Liver (tissue), 9 donors: ENCODE results near the gene PRKCSH. TPM values are rescaled to one million over a fixed set of nuclear protein-coding genes. Genes with fewer than 3 reads are reported as not detected.

ENCODE experiments used
- DNase-seq: peaks from one replicate; pipeline ENCODE4 v3.0.0-alpha.2; 2017; ENCODE audit warnings: low spot score
- H3K27ac ChIP-seq, 2 donors: one replicate each; pipeline ENCODE4 v1.7.0; 2013; ENCODE audit warnings: inconsistent platforms in 2 of 2, low read length in 2 of 2, control low read depth in 1 of 2, low read depth in 1 of 2, mild to moderate bottlenecking in 1 of 2
- H3K27me3 ChIP-seq, 4 donors: one replicate each; pipeline versions ENCODE4 v1.6.1 to v1.7.0; 2013; ENCODE audit warnings: low read length in 3 of 4, inconsistent platforms in 1 of 4, mild to moderate bottlenecking in 1 of 4, moderate library complexity in 1 of 4; ENCODE audit not compliant: control insufficient read depth in 4 of 4, insufficient read depth in 4 of 4
- H3K36me3 ChIP-seq, 4 donors: one replicate each; pipeline versions ENCODE4 v1.6.1 to v1.7.0; 2013; ENCODE audit warnings: low read length in 3 of 4, mild to moderate bottlenecking in 3 of 4, low read depth in 1 of 4, moderate library complexity in 1 of 4; ENCODE audit not compliant: control insufficient read depth in 4 of 4, insufficient read depth in 3 of 4
- H3K4me1 ChIP-seq, 4 donors: one replicate each; pipeline versions ENCODE4 v1.6.1 to v1.7.0; 2013; ENCODE audit warnings: low read length in 3 of 4, mild to moderate bottlenecking in 3 of 4, moderate library complexity in 1 of 4; ENCODE audit not compliant: control insufficient read depth in 4 of 4, insufficient read depth in 4 of 4
- H3K4me3 ChIP-seq, 3 donors: one replicate each; pipeline versions ENCODE4 v1.6.1 to v1.7.0; 2013; ENCODE audit warnings: low read length in 3 of 3, control low read depth in 1 of 3, low read depth in 1 of 3, mild to moderate bottlenecking in 1 of 3
- H3K9ac ChIP-seq, 2 donors: one replicate each; pipeline ENCODE4 v1.7.0; 2013; ENCODE audit warnings: low read length in 2 of 2, mild to moderate bottlenecking in 2 of 2, moderate library complexity in 2 of 2, control low read depth in 1 of 2, low read depth in 1 of 2
- H3K9me3 ChIP-seq, 4 donors: one replicate each; pipeline versions ENCODE4 v1.6.1 to v1.7.0; 2013; ENCODE audit warnings: low read length in 3 of 4; ENCODE audit not compliant: control insufficient read depth in 4 of 4
- ATF3 ChIP-seq: IDR thresholded peaks from 2 replicates; pipeline ENCODE4 v1.6.1; 2016; ENCODE audit warnings: antibody characterized with exemption
- CTCF ChIP-seq: fragments of 150-350 bp; IDR thresholded peaks from 2 replicates; pipeline ENCODE4 v1.5.1; 2017; ENCODE audit warnings: improper control_type of control experiment, low read depth, low read length; ENCODE audit not compliant: missing input control
- FOXA1 ChIP-seq: IDR thresholded peaks from 2 replicates; pipeline ENCODE4 v1.6.1; 2016; ENCODE audit warnings: antibody characterized with exemption
- FOXA2 ChIP-seq: IDR thresholded peaks from 2 replicates; pipeline ENCODE4 v1.6.1; 2016; ENCODE audit warnings: antibody characterized with exemption
- GABPA ChIP-seq, 2 donors: IDR thresholded peaks in 1 of 2; conservative IDR thresholded peaks in 1 of 2; 2 replicates each; pipeline ENCODE4 v1.6.1; 2016; ENCODE audit warnings: antibody characterized with exemption in 2 of 2, mild to moderate bottlenecking in 1 of 2, moderate library complexity in 1 of 2
- HNF4A ChIP-seq, 2 donors: conservative IDR thresholded peaks; 2 replicates each; pipeline ENCODE4 v1.6.1; 2016; ENCODE audit warnings: antibody characterized with exemption in 2 of 2, mild to moderate bottlenecking in 2 of 2
- HNF4G ChIP-seq: IDR thresholded peaks from 2 replicates; pipeline ENCODE4 v1.6.1; 2016; ENCODE audit warnings: antibody characterized with exemption
- JUND ChIP-seq, 2 donors: IDR thresholded peaks; 2 replicates each; pipeline ENCODE4 v1.6.1; 2016; ENCODE audit warnings: antibody characterized with exemption in 2 of 2
- MAX ChIP-seq: IDR thresholded peaks from 2 replicates; pipeline ENCODE4 v1.6.1; 2016; ENCODE audit warnings: antibody characterized with exemption
- NR2F2 ChIP-seq: IDR thresholded peaks from 2 replicates; pipeline ENCODE4 v1.6.1; 2016; ENCODE audit warnings: antibody characterized with exemption
- RAD21 ChIP-seq, 2 donors: IDR thresholded peaks; 2 replicates each; pipeline ENCODE4 v1.6.1; 2016; ENCODE audit warnings: antibody characterized with exemption in 2 of 2, mild to moderate bottlenecking in 2 of 2
- REST ChIP-seq: IDR thresholded peaks from 2 replicates; pipeline ENCODE4 v1.6.1; 2016; ENCODE audit warnings: antibody characterized with exemption, mild to moderate bottlenecking
- RXRA ChIP-seq, 2 donors: IDR thresholded peaks; 2 replicates each; pipeline ENCODE4 v1.6.1; 2017 to 2018; ENCODE audit warnings: antibody characterized with exemption in 2 of 2, mild to moderate bottlenecking in 1 of 2
- SP1 ChIP-seq: IDR thresholded peaks from 2 replicates; pipeline ENCODE4 v1.6.1; 2018; ENCODE audit warnings: antibody characterized with exemption, mild to moderate bottlenecking
- TAF1 ChIP-seq: conservative IDR thresholded peaks from 2 replicates; pipeline ENCODE4 v1.6.1; 2016; ENCODE audit warnings: antibody characterized with exemption, mild to moderate bottlenecking
- YY1 ChIP-seq: IDR thresholded peaks from 2 replicates; pipeline ENCODE4 v1.6.1; 2016; ENCODE audit warnings: antibody characterized with exemption, mild to moderate bottlenecking
- WGBS: extraction: QIAGEN DNeasy Blood & Tissue Kit; methylation state at CpG from one replicate; pipeline ENCODE4 v1.1.7; 2013; 5-methylcytosine and 5-hydroxymethylcytosine counted together
- polyA plus RNA-seq, 2 donors: library from polyadenylated mRNA; stranded (reverse) in 1 of 2; unstranded in 1 of 2; fragments of 200-250 nt in 1 of 2; fragments of >200 nt in 1 of 2; fragmentation: Nextera tagmentation in 1 of 2; extraction: Ambion mirVana in 1 of 2; gene quantifications; one replicate each; pipeline versions ENCODE4 v1.2.1 to v1.2.3, GENCODE V29; 2013 to 2015
- total RNA-seq, 2 donors: library from RNA; depleted of rRNA; stranded (reverse); fragments of >200 nt; gene quantifications; one replicate each; pipeline ENCODE4 v1.2.3, GENCODE V29; 2014
- donor health status: healthy.
- donor health status: healthy.
- donor health status: healthy.
- donor health status: healthy.
- donor health status: healthy.

Gene PRKCSH
- total and polyA plus RNA-seq, 4 donors: 42.9 to 165 (median 78.3) TPM

GRCh38 chr19:11451327-11451870 is 16.0 kb downstream of the PRKCSH start (continued):
- TF ChIP-seq REST (no peak), CTCF (no peak)

- no peak overlapping the region for H3K4me3 ChIP-seq
- H3K27me3 ChIP-seq: no peaks in the 10 kb centered on the region
- 54% methylated on average over 25 of the region's 25 CpGs for WGBS
- TF ChIP-seq CTCF (no peak), HNF4A (conservative IDR thresholded peaks at IDR 0.05) (no peak), REST (no peak), RXRA (IDR thresholded peaks at IDR 0.05) (no peak), FOXA2 (no peak), MAX (no peak), NR2F2 (no peak), YY1 (no peak), TAF1 (no peak), RAD21 (IDR thresholded peaks at IDR 0.05) (no peak), FOXA1 (no peak), JUND (IDR thresholded peaks at IDR 0.05) (no peak), ATF3 (no peak), GABPA (IDR thresholded peaks at IDR 0.05 in 1 of 2, conservative IDR thresholded peaks at IDR 0.05 in 1 of 2) (no peak), HNF4G (no peak), SP1 (no peak)
- H3K36me3 ChIP-seq: peaks cover 7 to 24% (median 15%) of the 10 kb centered on the region in 4 donors
- H3K27ac ChIP-seq: no peak overlapping the region
- no peak overlapping the region for H3K9ac ChIP-seq
- no peak for DNase-seq
- no peaks in the 10 kb centered on the region for H3K4me1 ChIP-seq
- no peaks in the 10 kb centered on the region for H3K9me3 ChIP-seq
Observed at GRCh38 chr19:11451871-11452619, 16.6 kb downstream of the PRKCSH start.
